ENCODE data around the gene EPHB6. TPM values are rescaled to one million over a fixed set of nuclear protein-coding genes. Genes with fewer than 3 reads are reported as not detected.

The EPHB6 gene
- total RNA-seq, 2 experiments from 2014 or later: 0.41 to 0.57 TPM

- no peaks in the 10 kb centered on the region for H3K4me1 ChIP-seq (ENCODE audit: insufficient read depth, low read length, poor library complexity, severe bottlenecking)
- CTCF ChIA-PET (ENCODE audit: unreplicated experiment): no interaction called here
- no TSS peak for BruUV-seq (replicated peaks)
These were observed 42.0 kb downstream of the EPHB6 start for GRCh38 chr7:142896741-142897379.

DNA sequence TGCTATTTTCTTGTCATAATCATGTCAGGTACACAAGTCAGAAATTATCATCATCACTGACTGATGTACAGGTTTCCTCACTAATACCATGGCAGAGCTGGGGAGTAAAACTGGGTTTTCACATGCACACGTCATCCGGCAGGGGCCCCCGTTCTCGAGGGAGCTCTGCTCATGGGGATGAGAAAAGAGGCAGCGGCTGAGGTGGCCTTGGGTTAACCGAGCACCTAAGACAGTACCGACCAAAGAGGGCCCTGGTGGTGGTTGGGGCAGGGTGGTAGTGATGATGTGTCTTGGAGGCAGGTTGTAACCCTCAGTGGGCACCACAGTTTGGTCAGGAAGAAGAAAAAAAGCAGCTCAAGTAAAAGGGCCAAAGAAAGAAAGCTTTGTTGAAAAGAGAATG, 42.8 kb downstream of the EPHB6 start:
- Histone ChIP-seq H2AFZ (ENCODE audit: low read length) (no peak overlapping the region), H3K27ac (ENCODE audit: low read depth, low read length, poor library complexity, severe bottlenecking) (no peak overlapping the region), H3K9me3 (ENCODE audit: low read length) (no peaks in the 10 kb centered on the region), H3K9me2 (ENCODE audit: insufficient read depth, low read length) (no peaks in the 10 kb centered on the region), H3K79me2 (ENCODE audit: insufficient read depth, low read depth, low read length) (no peaks in the 10 kb centered on the region), H4K20me1 (ENCODE audit: insufficient read depth, low read length) (no peaks in the 10 kb centered on the region), H3K4me2 (ENCODE audit: low read length) (no peak overlapping the region), H3K4me1 (ENCODE audit: insufficient read depth, low read length, poor library complexity, severe bottlenecking) (no peaks in the 10 kb centered on the region), H3K4me3 (ENCODE audit: low read depth, low read length, poor library complexity, severe bottlenecking) (no peak overlapping the region), H3K36me3 (ENCODE audit: insufficient read depth, low read length) (no peaks in the 10 kb centered on the region)
- ChIA-PET POLR2A (no interaction called here), CTCF (ENCODE audit: unreplicated experiment) (interaction anchor here (0.9 kb wide), 1 partner anchor 39 kb away, joined by 3 read pairs; no protein-coding TSS in a partner anchor)
- intact Hi-C loops (cut with micrococcal nuclease; ENCODE audit: unreplicated experiment): no loop called here
- BruUV-seq (replicated peaks): no TSS peak
- no peak for TF ChIP-seq EZH2phosphoT487 (IDR thresholded peaks at IDR 0.05; ENCODE audit: borderline replicate concordance, low read depth, low read length)
- no peak for TF ChIP-seq CTCF (conservative IDR thresholded peaks at IDR 0.05; ENCODE audit: low read length)
- DNase-seq (ENCODE audit: low spot score): no peak

More at GRCh38 chr7:142896741-142897379, 42.0 kb downstream of the EPHB6 start:
- Histone ChIP-seq H3K9me3 (ENCODE audit: low read length) (no peaks in the 10 kb centered on the region), H3K9me2 (ENCODE audit: insufficient read depth, low read length) (no peaks in the 10 kb centered on the region), H3K27ac (ENCODE audit: low read depth, low read length, poor library complexity, severe bottlenecking) (no peak overlapping the region), H4K20me1 (ENCODE audit: insufficient read depth, low read length) (no peaks in the 10 kb centered on the region), H3K79me2 (ENCODE audit: insufficient read depth, low read depth, low read length) (no peaks in the 10 kb centered on the region), H3K4me3 (ENCODE audit: low read depth, low read length, poor library complexity, severe bottlenecking) (no peak overlapping the region), H2AFZ (ENCODE audit: low read length) (no peak overlapping the region), H3K36me3 (ENCODE audit: insufficient read depth, low read length) (no peaks in the 10 kb centered on the region), H3K4me2 (ENCODE audit: low read length) (no peak overlapping the region)
- DNase-seq (ENCODE audit: low spot score): no peak
- POLR2A ChIA-PET: no interaction called here
- no peak for TF ChIP-seq CTCF (conservative IDR thresholded peaks at IDR 0.05; ENCODE audit: low read length)
- intact Hi-C loops (cut with micrococcal nuclease; ENCODE audit: unreplicated experiment): no loop called here

DNA sequence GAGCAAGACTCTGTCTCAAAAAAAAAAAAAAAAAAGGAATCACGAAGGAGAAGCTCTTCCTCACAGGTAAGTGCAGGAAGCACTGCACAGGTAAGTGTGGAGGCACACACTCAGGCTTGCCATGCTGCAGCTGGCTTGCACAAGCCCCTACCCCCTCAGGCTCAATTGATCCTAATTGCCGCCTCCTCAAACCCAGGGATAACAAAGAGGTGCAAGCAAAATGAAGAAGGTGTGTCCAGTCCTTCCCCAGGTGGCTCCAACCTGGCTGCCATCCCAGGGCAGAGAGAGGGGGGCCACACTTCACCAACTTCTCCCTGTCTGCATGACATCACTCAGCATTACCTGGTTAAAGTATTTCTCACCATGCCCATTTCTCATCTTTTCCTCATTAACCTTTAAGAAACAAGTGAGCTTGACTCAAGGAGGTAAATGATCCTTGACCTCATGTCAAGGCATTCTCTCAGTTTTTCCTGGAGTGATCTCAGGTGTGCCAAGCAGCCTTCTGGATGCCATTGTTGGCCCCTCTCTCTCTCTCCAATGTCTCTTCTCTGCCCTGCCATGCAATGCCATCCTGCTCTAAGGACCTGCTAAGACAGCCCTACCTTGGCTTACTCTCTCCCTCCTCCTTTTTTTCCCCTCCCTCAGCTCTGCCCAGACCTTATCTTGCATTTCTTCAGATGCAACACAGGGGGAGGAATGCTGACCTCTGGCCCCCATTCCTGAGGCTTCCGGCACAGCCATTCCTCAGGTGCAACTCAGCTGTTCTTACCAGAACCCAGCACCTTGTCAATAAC, 43.7 kb downstream of the EPHB6 start:
- Histone ChIP-seq H3K79me2 (ENCODE audit: insufficient read depth, low read depth, low read length) (no peaks in the 10 kb centered on the region), H3K9me3 (ENCODE audit: low read length) (no peaks in the 10 kb centered on the region)
- intact Hi-C loops (cut with micrococcal nuclease; ENCODE audit: unreplicated experiment): no loop called here

More for the DNA sequence above, 43.7 kb downstream of the EPHB6 start:
- Histone ChIP-seq H2AFZ (ENCODE audit: low read length) (no peak overlapping the region), H3K27ac (ENCODE audit: low read depth, low read length, poor library complexity, severe bottlenecking) (no peak overlapping the region), H3K4me2 (ENCODE audit: low read length) (no peak overlapping the region), H3K36me3 (ENCODE audit: insufficient read depth, low read length) (no peaks in the 10 kb centered on the region), H3K4me1 (ENCODE audit: insufficient read depth, low read length, poor library complexity, severe bottlenecking) (no peaks in the 10 kb centered on the region), H4K20me1 (ENCODE audit: insufficient read depth, low read length) (no peaks in the 10 kb centered on the region), H3K4me3 (ENCODE audit: low read depth, low read length, poor library complexity, severe bottlenecking) (no peak overlapping the region), H3K9me2 (ENCODE audit: insufficient read depth, low read length) (no peaks in the 10 kb centered on the region)
- no TSS peak for BruUV-seq (replicated peaks)
- ChIA-PET POLR2A (interaction anchor here (0.7 kb wide), 1 partner anchor 19 kb away, joined by 4 read pairs; no protein-coding TSS in a partner anchor), CTCF (ENCODE audit: unreplicated experiment) (interaction anchor here (0.9 kb wide), 1 partner anchor 40 kb away, joined by 3 read pairs; no protein-coding TSS in a partner anchor)
- DNase-seq (ENCODE audit: low spot score): no peak
- TF ChIP-seq EZH2phosphoT487 (IDR thresholded peaks at IDR 0.05; ENCODE audit: borderline replicate concordance, low read depth, low read length): no peak
- TF ChIP-seq CTCF (conservative IDR thresholded peaks at IDR 0.05; ENCODE audit: low read length): no peak

Data from OCI-LY7 (cell line).